ENCODE results near the gene WTAP. TPM values are rescaled to one million over a fixed set of nuclear protein-coding genes. Genes with fewer than 3 reads are reported as not detected.

WTAP gene
- total and polyA plus RNA-seq, 4 donors: 21.0 to 43.8 (median 36.5) TPM

- 86% methylated on average over 3 of the region's 3 CpGs for WGBS
- Histone ChIP-seq H3K27me3 (ENCODE audit: control insufficient read depth in 4 of 4, insufficient read depth in 4 of 4, low read length in 3 of 4) (no peaks in the 10 kb centered on the region), H3K27ac (ENCODE audit: low read depth in 1 of 2, low read length in 2 of 2) (no peak overlapping the region), H3K36me3 (ENCODE audit: control insufficient read depth in 4 of 4, insufficient read depth in 3 of 4, low read depth in 1 of 4, low read length in 3 of 4) (peaks cover 10 to 68% (median 55%) of the 10 kb centered on the region in 4 donors), H3K4me1 (ENCODE audit: control insufficient read depth in 4 of 4, insufficient read depth in 4 of 4, low read length in 3 of 4) (peaks cover 2 to 28% (median 21%) of the 10 kb centered on the region in 4 donors), H3K9ac (ENCODE audit: low read depth in 1 of 2, low read length in 2 of 2) (no peak overlapping the region), H3K4me3 (ENCODE audit: low read depth in 1 of 3, low read length in 3 of 3) (no peak overlapping the region), H3K9me3 (ENCODE audit: control insufficient read depth in 4 of 4, low read length in 3 of 4) (no peaks in the 10 kb centered on the region)
- DNase-seq (ENCODE audit: low spot score): no peak
- no peak for TF ChIP-seq RAD21 (IDR thresholded peaks at IDR 0.05)
- no peak for TF ChIP-seq GABPA (IDR thresholded peaks at IDR 0.05 in 1 of 2, conservative IDR thresholded peaks at IDR 0.05 in 1 of 2)
- TF ChIP-seq RXRA (IDR thresholded peaks at IDR 0.05): no peak
- no peak for TF ChIP-seq NR2F2 (IDR thresholded peaks at IDR 0.05)
- TF ChIP-seq MAX (IDR thresholded peaks at IDR 0.05): no peak
- TF ChIP-seq YY1 (IDR thresholded peaks at IDR 0.05): no peak
- TF ChIP-seq JUND (IDR thresholded peaks at IDR 0.05): no peak
- TF ChIP-seq FOXA1 (IDR thresholded peaks at IDR 0.05): no peak
- TF ChIP-seq REST (IDR thresholded peaks at IDR 0.05): no peak
- TF ChIP-seq SP1 (IDR thresholded peaks at IDR 0.05): no peak
- TF ChIP-seq ATF3 (IDR thresholded peaks at IDR 0.05): no peak
- no peak for TF ChIP-seq HNF4G (IDR thresholded peaks at IDR 0.05)
- TF ChIP-seq HNF4A (conservative IDR thresholded peaks at IDR 0.05): no peak
- no peak for TF ChIP-seq FOXA2 (IDR thresholded peaks at IDR 0.05)
- no peak for TF ChIP-seq TAF1 (conservative IDR thresholded peaks at IDR 0.05)
- TF ChIP-seq EGR1 (IDR thresholded peaks at IDR 0.05; ENCODE audit: low read depth in 2 of 2): no peak
Measured at GRCh38 chr6:159682295-159682694, 45.0 kb upstream of the WTAP start.

GRCh38 chr6:159682810-159683209 lies 44.5 kb upstream of the WTAP start:
- Histone ChIP-seq H3K36me3 (ENCODE audit: control insufficient read depth in 4 of 4, insufficient read depth in 3 of 4, low read depth in 1 of 4, low read length in 3 of 4) (peaks cover 9 to 71% (median 58%) of the 10 kb centered on the region in 4 donors), H3K27ac (ENCODE audit: low read depth in 1 of 2, low read length in 2 of 2) (no peak overlapping the region), H3K9ac (ENCODE audit: low read depth in 1 of 2, low read length in 2 of 2) (no peak overlapping the region), H3K4me3 (ENCODE audit: low read depth in 1 of 3, low read length in 3 of 3) (no peak overlapping the region), H3K9me3 (ENCODE audit: control insufficient read depth in 4 of 4, low read length in 3 of 4) (no peaks in the 10 kb centered on the region), H3K27me3 (ENCODE audit: control insufficient read depth in 4 of 4, insufficient read depth in 4 of 4, low read length in 3 of 4) (no peaks in the 10 kb centered on the region), H3K4me1 (ENCODE audit: control insufficient read depth in 4 of 4, insufficient read depth in 4 of 4, low read length in 3 of 4) (peaks cover 2 to 28% (median 21%) of the 10 kb centered on the region in 4 donors)
- TF ChIP-seq RXRA (IDR thresholded peaks at IDR 0.05): no peak
- TF ChIP-seq ZBTB33 (IDR thresholded peaks at IDR 0.05): no peak
- no peak for TF ChIP-seq SP1 (IDR thresholded peaks at IDR 0.05)
- TF ChIP-seq HNF4G (IDR thresholded peaks at IDR 0.05): no peak
- no peak for TF ChIP-seq HNF4A (conservative IDR thresholded peaks at IDR 0.05)
- TF ChIP-seq JUND (IDR thresholded peaks at IDR 0.05): no peak
- TF ChIP-seq CTCF (IDR thresholded peaks at IDR 0.05; ENCODE audit: low read depth, low read length, missing input control): no peak
- no peak for TF ChIP-seq RAD21 (IDR thresholded peaks at IDR 0.05)
- no peak for TF ChIP-seq EGR1 (IDR thresholded peaks at IDR 0.05; ENCODE audit: low read depth in 2 of 2)
- no peak for TF ChIP-seq FOXA1 (IDR thresholded peaks at IDR 0.05)
- TF ChIP-seq ATF3 (IDR thresholded peaks at IDR 0.05): no peak
- TF ChIP-seq YY1 (IDR thresholded peaks at IDR 0.05): no peak
- no peak for TF ChIP-seq NR2F2 (IDR thresholded peaks at IDR 0.05)
- no peak for TF ChIP-seq FOXA2 (IDR thresholded peaks at IDR 0.05)
- TF ChIP-seq REST (IDR thresholded peaks at IDR 0.05): no peak
- no peak for TF ChIP-seq TAF1 (conservative IDR thresholded peaks at IDR 0.05)
- 97% methylated on average over 1 of the region's 1 CpG for WGBS
- no peak for DNase-seq (ENCODE audit: low spot score)

All from liver (tissue), 9 donors.